ENCODE measurements around the gene CNGA2.

DNA sequence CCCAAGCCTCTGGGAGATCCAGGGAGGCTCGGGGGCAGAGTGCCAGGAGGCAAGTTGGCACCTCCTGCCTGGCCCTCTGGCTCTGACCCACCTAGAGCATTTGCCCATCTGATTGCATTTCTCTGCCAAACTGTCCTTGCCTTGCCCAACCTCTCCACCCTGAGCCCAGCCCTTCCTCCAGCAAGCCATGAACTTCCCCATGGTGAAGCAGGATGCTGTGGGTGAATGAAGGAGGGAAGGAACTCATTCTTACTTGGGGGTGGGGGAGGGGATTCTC, 9.3 kb upstream of the CNGA2 start:
- TF ChIP-seq, protein P1, sequence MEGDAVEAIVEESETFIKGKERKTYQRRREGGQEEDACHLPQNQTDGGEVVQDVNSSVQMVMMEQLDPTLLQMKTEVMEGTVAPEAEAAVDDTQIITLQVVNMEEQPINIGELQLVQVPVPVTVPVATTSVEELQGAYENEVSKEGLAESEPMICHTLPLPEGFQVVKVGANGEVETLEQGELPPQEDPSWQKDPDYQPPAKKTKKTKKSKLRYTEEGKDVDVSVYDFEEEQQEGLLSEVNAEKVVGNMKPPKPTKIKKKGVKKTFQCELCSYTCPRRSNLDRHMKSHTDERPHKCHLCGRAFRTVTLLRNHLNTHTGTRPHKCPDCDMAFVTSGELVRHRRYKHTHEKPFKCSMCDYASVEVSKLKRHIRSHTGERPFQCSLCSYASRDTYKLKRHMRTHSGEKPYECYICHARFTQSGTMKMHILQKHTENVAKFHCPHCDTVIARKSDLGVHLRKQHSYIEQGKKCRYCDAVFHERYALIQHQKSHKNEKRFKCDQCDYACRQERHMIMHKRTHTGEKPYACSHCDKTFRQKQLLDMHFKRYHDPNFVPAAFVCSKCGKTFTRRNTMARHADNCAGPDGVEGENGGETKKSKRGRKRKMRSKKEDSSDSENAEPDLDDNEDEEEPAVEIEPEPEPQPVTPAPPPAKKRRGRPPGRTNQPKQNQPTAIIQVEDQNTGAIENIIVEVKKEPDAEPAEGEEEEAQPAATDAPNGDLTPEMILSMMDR (IDR thresholded peaks at IDR 0.05) = no peak
- TF ChIP-seq POLR2A (IDR thresholded peaks at IDR 0.05) = no peak

All from upper lobe of left lung (tissue), 4 donors.